H9 (cell line): ENCODE results near the gene ZFYVE27. TPM values are rescaled to one million over a fixed set of nuclear protein-coding genes. Genes with fewer than 3 reads are reported as not detected.

Experiments
- DNase-seq: peaks from one replicate; pipeline ENCODE4 v3.0.0-alpha.2; 2017
- H2AFZ ChIP-seq: one replicate; pipeline ENCODE4 v1.6.1; 2013; ENCODE audit warnings: mild to moderate bottlenecking, low read length, control low read depth, moderate library complexity
- H2AK5ac ChIP-seq: 2 replicates; pipeline ENCODE4 v1.6.1; 2013; ENCODE audit warnings: low read length, control low read depth, mixed read lengths; ENCODE audit not compliant: insufficient read length
- H2BK120ac ChIP-seq: one replicate; pipeline ENCODE4 v1.6.1; 2013; ENCODE audit warnings: low read depth, mild to moderate bottlenecking, low read length, control low read depth, inconsistent platforms; ENCODE audit not compliant: poor library complexity, severe bottlenecking
- H2BK12ac ChIP-seq: 2 replicates; pipeline ENCODE4 v1.6.1; 2013; ENCODE audit warnings: low read length, control low read depth, mixed read lengths, low read depth; ENCODE audit not compliant: insufficient read length
- H2BK15ac ChIP-seq: 2 replicates; pipeline ENCODE4 v1.6.1; 2013; ENCODE audit warnings: low read depth, low read length, control low read depth
- H2BK20ac ChIP-seq: one replicate; pipeline ENCODE4 v1.6.1; 2013; ENCODE audit warnings: low read depth, mild to moderate bottlenecking, low read length, control low read depth, inconsistent platforms; ENCODE audit not compliant: poor library complexity, severe bottlenecking
- H2BK5ac ChIP-seq: 2 replicates; pipeline ENCODE4 v1.6.1; 2013; ENCODE audit warnings: low read length, control low read depth, mixed read lengths; ENCODE audit not compliant: insufficient read length
- H3K14ac ChIP-seq: 2 replicates; pipeline ENCODE4 v1.6.1; 2013; ENCODE audit warnings: low read length, control low read depth; ENCODE audit not compliant: insufficient read depth
- H3K18ac ChIP-seq: 2 replicates; pipeline ENCODE4 v1.6.1; 2013; ENCODE audit warnings: low read depth, mild to moderate bottlenecking, mixed read lengths, low read length, control low read depth; ENCODE audit not compliant: insufficient read length
- H3K23ac ChIP-seq: 2 replicates; pipeline ENCODE4 v1.6.1; 2013; ENCODE audit warnings: low read length, control low read depth, mixed read lengths, low read depth; ENCODE audit not compliant: insufficient read length
- H3K23me2 ChIP-seq: 2 replicates; pipeline ENCODE4 v1.6.1; 2013; ENCODE audit warnings: low read depth, mild to moderate bottlenecking, mixed read lengths, low read length, control low read depth; ENCODE audit not compliant: insufficient read length, poor library complexity, severe bottlenecking
- H3K27ac ChIP-seq: 2 replicates; pipeline ENCODE4 v1.5.1; 2013; ENCODE audit warnings: low read length, control low read depth, mixed read lengths, low read depth; ENCODE audit not compliant: insufficient read length
- H3K27me3 ChIP-seq: 2 replicates; pipeline ENCODE4 v1.6.1; 2013; ENCODE audit warnings: low read length, control low read depth, inconsistent platforms; ENCODE audit not compliant: insufficient read depth
- H3K4ac ChIP-seq: 2 replicates; pipeline ENCODE4 v1.6.1; 2013; ENCODE audit warnings: low read depth, mild to moderate bottlenecking, control low read depth, inconsistent platforms, low read length, moderate library complexity
- H3K4me1 ChIP-seq: 2 replicates; pipeline ENCODE4 v1.6.1; 2013; ENCODE audit warnings: low read length, control low read depth, inconsistent platforms; ENCODE audit not compliant: insufficient read depth
- H3K4me2 ChIP-seq: 2 replicates; pipeline ENCODE4 v1.6.1; 2013; ENCODE audit warnings: low read length, control low read depth, mixed read lengths; ENCODE audit not compliant: insufficient read length, insufficient read depth
- H3K56ac ChIP-seq: 2 replicates; pipeline ENCODE4 v1.6.1; 2013; ENCODE audit warnings: low read depth, mild to moderate bottlenecking, mixed read lengths, low read length, control low read depth; ENCODE audit not compliant: insufficient read length
- H3K79me1 ChIP-seq: 2 replicates; pipeline ENCODE4 v1.6.1; 2013; ENCODE audit warnings: low read depth, mild to moderate bottlenecking, moderate library complexity, low read length, control low read depth, inconsistent platforms; ENCODE audit not compliant: insufficient read depth, poor library complexity, severe bottlenecking
- H3K79me2 ChIP-seq: 2 replicates; pipeline ENCODE4 v1.6.1; 2013; ENCODE audit warnings: low read length, control low read depth, inconsistent platforms; ENCODE audit not compliant: insufficient read depth
- H3K9ac ChIP-seq: 2 replicates; pipeline ENCODE4 v1.6.1; 2013; ENCODE audit warnings: low read length, control low read depth, mixed read lengths; ENCODE audit not compliant: insufficient read length; ENCODE audit errors: extremely low read depth
- H3K9me3 ChIP-seq: one replicate; pipeline ENCODE4 v1.6.1; 2013; ENCODE audit warnings: low read depth, low read length, inconsistent platforms; ENCODE audit not compliant: control insufficient read depth
- H3T11ph ChIP-seq: one replicate; pipeline ENCODE4 v1.6.1; 2013; ENCODE audit warnings: mild to moderate bottlenecking, low read length, control low read depth, inconsistent platforms
- H4K20me1 ChIP-seq: one replicate; pipeline ENCODE4 v1.6.1; 2013; ENCODE audit not compliant: control insufficient read depth, insufficient read length, insufficient read depth
- H4K5ac ChIP-seq: 2 replicates; pipeline ENCODE4 v1.6.1; 2013; ENCODE audit warnings: low read depth, mild to moderate bottlenecking, mixed read lengths, low read length, control low read depth; ENCODE audit not compliant: insufficient read length
- H4K8ac ChIP-seq: replicated peaks from 2 replicates; pipeline ENCODE4 v1.6.1; 2013; ENCODE audit warnings: low read length, control low read depth, mixed read lengths, low read depth; ENCODE audit not compliant: insufficient read length
- H4K91ac ChIP-seq: 2 replicates; pipeline ENCODE4 v1.6.1; 2013; ENCODE audit warnings: low read depth, mild to moderate bottlenecking, moderate library complexity, mixed read lengths, low read length, control low read depth; ENCODE audit not compliant: insufficient read length
- H3K27ac Mint-ChIP-seq, 3 experiments: 2 replicates in 2 of 3; 3 replicates in 1 of 3; pipeline ENCODE4 v1.8.0; 2020 to 2021; ENCODE audit warnings: mixed read lengths in 3 of 3, mild to moderate bottlenecking in 1 of 3, moderate library complexity in 1 of 3
- H3K27me3 Mint-ChIP-seq: 2 replicates; pipeline ENCODE4 v1.8.0; 2021; ENCODE audit warnings: low read depth, mild to moderate bottlenecking, moderate library complexity, mixed read lengths
- H3K36me3 Mint-ChIP-seq, 3 experiments: 2 replicates in 2 of 3; 3 replicates in 1 of 3; pipeline ENCODE4 v1.8.0; 2020 to 2021; ENCODE audit warnings: low read depth in 3 of 3, mixed read lengths in 3 of 3; ENCODE audit not compliant: insufficient read depth in 1 of 3
- H3K4me1 Mint-ChIP-seq, 2 experiments: 2 replicates each; pipeline ENCODE4 v1.8.0; 2020; ENCODE audit warnings: mixed read lengths in 2 of 2
- H3K4me3 Mint-ChIP-seq, 2 experiments: 2 replicates in 1 of 2; 3 replicates in 1 of 2; pipeline ENCODE4 v1.8.0; 2020 to 2021; ENCODE audit warnings: mild to moderate bottlenecking in 2 of 2, mixed read lengths in 2 of 2, moderate library complexity in 1 of 2
- H3K9me3 Mint-ChIP-seq, 2 experiments: 2 replicates in 1 of 2; 3 replicates in 1 of 2; pipeline ENCODE4 v1.8.0; 2020; ENCODE audit warnings: mild to moderate bottlenecking in 2 of 2, mixed read lengths in 2 of 2, moderate library complexity in 1 of 2
- WGBS: extraction: QIAGEN DNeasy Blood & Tissue Kit; methylation state at CpG from one replicate; pipeline ENCODE4 v1.1.7; 2013; ENCODE audit warnings: missing lambda C conversion rate, low lambda C conversion rate, mixed read lengths; ENCODE audit not compliant: insufficient read length; ENCODE audit errors: extremely low coverage; 5-methylcytosine and 5-hydroxymethylcytosine counted together
- total RNA-seq: library from RNA; stranded (reverse); gene quantifications from 2 replicates; pipeline ENCODE4 v1.2.1, GENCODE V29; 2021
- TF ChIP-seq, protein P1 (sequence below): fragments of 200-600 bp; sonication (generic); conservative IDR thresholded peaks from 3 replicates; pipeline ENCODE4 v1.8.0; 2021; ENCODE audit warnings: antibody characterized with exemption, mild to moderate bottlenecking

ZFYVE27 gene
- total RNA-seq, 1 experiment from 2014 or later: 33.2 TPM

GRCh38 chr10:97788552-97789442 lies 51.9 kb downstream of the ZFYVE27 start:
- Histone ChIP-seq H3K4me2 (no peak overlapping the region), H4K5ac (no peak overlapping the region), H4K8ac (no peak overlapping the region), H4K20me1 (peaks cover 4% of the 10 kb centered on the region), H2AK5ac (no peak overlapping the region), H2BK120ac (no peak overlapping the region), H3K56ac (no peak overlapping the region), H2BK12ac (no peak overlapping the region), H3K79me2 (no peaks in the 10 kb centered on the region), H3K14ac (no peak overlapping the region), H3K9ac (no peak overlapping the region), H3K4ac (no peak overlapping the region), H3K18ac (no peak overlapping the region), H3K4me1 (no peaks in the 10 kb centered on the region), H3T11ph (no peak overlapping the region), H4K91ac (no peak overlapping the region), H3K79me1 (no peaks in the 10 kb centered on the region), H3K9me3 (no peaks in the 10 kb centered on the region), H2BK20ac (no peak overlapping the region), H3K27me3 (no peaks in the 10 kb centered on the region), H3K27ac (no peak overlapping the region), H3K23me2 (no peaks in the 10 kb centered on the region), H2BK15ac (no peak overlapping the region), H3K23ac (no peak overlapping the region), H2BK5ac (no peak overlapping the region), H2AFZ (no peak overlapping the region)
- Mint-ChIP-seq H3K36me3 (no peaks in the 10 kb centered on the region), H3K27ac (no peak overlapping the region; a peak in 2 of 7 replicates), H3K4me3 (no peak overlapping the region), H3K9me3 (no peaks in the 10 kb centered on the region), H3K4me1 (peaks cover 7 to 12% of the 10 kb centered on the region in 2 experiments), H3K27me3 (peaks cover 7% of the 10 kb centered on the region)
- no peak for DNase-seq
- TF ChIP-seq, protein P1, sequence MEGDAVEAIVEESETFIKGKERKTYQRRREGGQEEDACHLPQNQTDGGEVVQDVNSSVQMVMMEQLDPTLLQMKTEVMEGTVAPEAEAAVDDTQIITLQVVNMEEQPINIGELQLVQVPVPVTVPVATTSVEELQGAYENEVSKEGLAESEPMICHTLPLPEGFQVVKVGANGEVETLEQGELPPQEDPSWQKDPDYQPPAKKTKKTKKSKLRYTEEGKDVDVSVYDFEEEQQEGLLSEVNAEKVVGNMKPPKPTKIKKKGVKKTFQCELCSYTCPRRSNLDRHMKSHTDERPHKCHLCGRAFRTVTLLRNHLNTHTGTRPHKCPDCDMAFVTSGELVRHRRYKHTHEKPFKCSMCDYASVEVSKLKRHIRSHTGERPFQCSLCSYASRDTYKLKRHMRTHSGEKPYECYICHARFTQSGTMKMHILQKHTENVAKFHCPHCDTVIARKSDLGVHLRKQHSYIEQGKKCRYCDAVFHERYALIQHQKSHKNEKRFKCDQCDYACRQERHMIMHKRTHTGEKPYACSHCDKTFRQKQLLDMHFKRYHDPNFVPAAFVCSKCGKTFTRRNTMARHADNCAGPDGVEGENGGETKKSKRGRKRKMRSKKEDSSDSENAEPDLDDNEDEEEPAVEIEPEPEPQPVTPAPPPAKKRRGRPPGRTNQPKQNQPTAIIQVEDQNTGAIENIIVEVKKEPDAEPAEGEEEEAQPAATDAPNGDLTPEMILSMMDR: no peak
- no CpG with 5 or more reads among the region's 22 CpGs for WGBS
